Progenitor cell of endocrine pancreas (in vitro differentiated cells): ENCODE measurements around the gene EDNRA. TPM values are rescaled to one million over a fixed set of nuclear protein-coding genes. Genes with fewer than 3 reads are reported as not detected.

Experiments
- DNase-seq: peaks from one replicate; pipeline ENCODE4 v3.0.0; 2021; ENCODE audit warnings: low spot score; ENCODE audit not compliant: unreplicated experiment
- H3K27ac Mint-ChIP-seq: 2 replicates; pipeline ENCODE4 v1.8.0; 2021; ENCODE audit warnings: mild to moderate bottlenecking, moderate library complexity, mixed read lengths
- H3K27me3 Mint-ChIP-seq: 2 replicates; pipeline ENCODE4 v1.8.0; 2021; ENCODE audit warnings: mixed read lengths
- H3K36me3 Mint-ChIP-seq: 2 replicates; pipeline ENCODE4 v1.8.0; 2022; ENCODE audit warnings: mixed read lengths; ENCODE audit not compliant: insufficient read depth
- H3K4me1 Mint-ChIP-seq: 2 replicates; pipeline ENCODE4 v1.8.0; 2021; ENCODE audit warnings: low read depth, mixed read lengths
- H3K4me3 Mint-ChIP-seq: 2 replicates; pipeline ENCODE4 v1.8.0; 2021; ENCODE audit warnings: low read depth, mild to moderate bottlenecking, moderate library complexity, mixed read lengths
- H3K9me3 Mint-ChIP-seq: 2 replicates; pipeline ENCODE4 v1.8.0; 2021; ENCODE audit warnings: low read depth, mixed read lengths
- CTCF ChIP-seq: fragments of 200-600 bp; sonication (generic); IDR thresholded peaks from one replicate; pipeline ENCODE4 v1.5.0; 2021; ENCODE audit warnings: antibody characterized with exemption, mild to moderate bottlenecking; ENCODE audit not compliant: unreplicated experiment
- total RNA-seq: library from RNA; stranded (reverse); gene quantifications from 2 replicates; pipeline ENCODE4 v1.2.1, GENCODE V29; 2021

EDNRA gene
- total RNA-seq, 1 donor from 2014 or later: 12.2 TPM

DNA sequence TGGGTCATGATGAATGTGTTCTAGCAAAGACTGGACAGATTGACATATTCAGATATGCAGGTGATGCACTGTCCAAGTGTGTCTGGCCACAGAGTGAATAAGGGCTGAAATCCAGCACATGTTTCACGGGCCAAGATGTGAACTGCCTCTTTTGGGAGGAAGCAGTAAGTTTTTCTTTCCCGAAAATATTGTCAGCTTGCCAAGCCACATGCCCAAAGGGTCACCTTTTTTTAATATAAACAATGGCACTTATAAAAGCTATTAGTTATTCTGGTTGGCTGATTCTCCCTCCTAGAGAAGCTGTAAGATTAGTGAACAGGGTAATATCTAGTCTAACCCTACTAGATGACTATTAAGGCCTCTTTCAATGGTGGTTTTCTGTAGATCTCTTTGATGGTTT, 1.5 kb upstream of the EDNRA start:
- no peak for TF ChIP-seq CTCF
- H3K4me1 Mint-ChIP-seq: peaks cover 14% of the 10 kb centered on the region
- H3K4me3 Mint-ChIP-seq: no peak overlapping the region
- DNase-seq: no peak
- peaks cover 12% of the 10 kb centered on the region for H3K27me3 Mint-ChIP-seq
- no peak overlapping the region for H3K27ac Mint-ChIP-seq
- no peaks in the 10 kb centered on the region for H3K36me3 Mint-ChIP-seq
- no peaks in the 10 kb centered on the region for H3K9me3 Mint-ChIP-seq

- TF ChIP-seq CTCF: no peak
- Mint-ChIP-seq H3K27me3 (peaks cover 12% of the 10 kb centered on the region), H3K4me3 (peak overlapping the region; percentile 94), H3K9me3 (no peaks in the 10 kb centered on the region), H3K36me3 (no peaks in the 10 kb centered on the region), H3K4me1 (peaks cover 14% of the 10 kb centered on the region), H3K27ac (no peak overlapping the region)
- no peak for DNase-seq
These were observed 1.1 kb upstream of the EDNRA start for GRCh38 chr4:147479786-147480185.

DNA sequence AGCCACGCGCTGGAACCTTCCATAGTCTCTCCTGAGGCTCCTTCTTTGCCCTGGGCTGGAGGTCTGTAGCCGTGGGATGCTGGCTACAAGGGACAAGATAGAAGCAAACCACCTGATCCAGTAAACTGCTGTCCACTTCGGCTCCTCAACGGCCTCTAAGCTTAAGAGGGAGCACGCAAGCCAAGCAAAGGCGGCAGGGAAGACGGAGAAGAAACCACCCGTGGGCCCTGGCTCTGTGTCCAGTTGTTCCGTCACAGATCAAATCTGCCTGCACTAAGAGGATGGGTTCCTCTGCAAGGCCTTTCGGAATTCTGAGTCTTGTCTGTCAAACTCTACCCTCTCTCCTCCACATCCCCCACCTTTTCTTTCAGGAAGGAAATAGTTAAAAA, 401 bp upstream of the EDNRA start:
- H3K27ac Mint-ChIP-seq: peak overlapping the region; percentile 89
- TF ChIP-seq CTCF: no peak
- H3K4me1 Mint-ChIP-seq: peaks cover 18% of the 10 kb centered on the region
- H3K9me3 Mint-ChIP-seq: no peaks in the 10 kb centered on the region
- no peaks in the 10 kb centered on the region for H3K36me3 Mint-ChIP-seq
- peaks cover 12% of the 10 kb centered on the region for H3K27me3 Mint-ChIP-seq
- no peak for DNase-seq
- H3K4me3 Mint-ChIP-seq: peak overlapping the region; percentile 94

- DNase-seq: peak; percentile 11
- Mint-ChIP-seq H3K36me3 (no peaks in the 10 kb centered on the region), H3K4me1 (peaks cover 29% of the 10 kb centered on the region), H3K4me3 (peak overlapping the region; percentile 94), H3K9me3 (no peaks in the 10 kb centered on the region), H3K27ac (peak overlapping the region; percentile 52), H3K27me3 (peaks cover 12% of the 10 kb centered on the region)
- TF ChIP-seq CTCF: no peak
These were observed 746 bp downstream of the EDNRA start for GRCh38 chr4:147481577-147482109.

DNA sequence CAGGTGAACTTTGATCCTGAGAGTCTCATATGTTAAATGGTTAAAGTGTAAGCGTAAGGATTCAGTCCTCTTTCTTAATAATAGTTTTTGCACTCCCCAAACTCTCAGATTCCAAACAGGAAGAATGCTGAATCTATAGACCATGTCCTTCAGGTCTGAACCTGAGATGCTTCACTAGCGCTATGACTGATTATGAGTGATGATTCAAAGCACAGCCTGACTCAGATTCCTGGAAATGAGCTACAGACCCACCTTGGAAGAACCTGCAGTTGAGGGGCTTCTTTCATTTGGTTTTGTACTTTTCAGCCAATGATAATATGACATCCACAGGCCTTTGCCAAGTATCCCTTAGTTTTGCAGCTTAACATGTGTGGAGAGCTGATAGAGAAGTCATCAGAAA, 1.4 kb downstream of the EDNRA start:
- Mint-ChIP-seq H3K9me3 (no peaks in the 10 kb centered on the region), H3K27me3 (peaks cover 12% of the 10 kb centered on the region), H3K36me3 (no peaks in the 10 kb centered on the region), H3K4me3 (peak overlapping the region; percentile 94), H3K4me1 (peaks cover 35% of the 10 kb centered on the region), H3K27ac (no peak overlapping the region)
- TF ChIP-seq CTCF: no peak
- DNase-seq: no peak
